IPS-18a (cell line): ENCODE results near the gene INTS1.

Experiments used
- H3K27ac ChIP-seq: one replicate; pipeline ENCODE4 v1.5.1; 2013; ENCODE audit warnings: low read length
- H3K27me3 ChIP-seq: one replicate; pipeline ENCODE4 v1.6.1; 2013; ENCODE audit warnings: mild to moderate bottlenecking, low read length; ENCODE audit not compliant: control insufficient read depth, insufficient read depth
- H3K36me3 ChIP-seq: one replicate; pipeline ENCODE4 v1.6.1; 2013; ENCODE audit warnings: low read depth, low read length; ENCODE audit not compliant: control insufficient read depth
- H3K4me1 ChIP-seq: one replicate; pipeline ENCODE4 v1.6.1; 2013; ENCODE audit warnings: low read depth, low read length; ENCODE audit not compliant: control insufficient read depth
- H3K4me3 ChIP-seq: one replicate; pipeline ENCODE4 v1.5.1; 2013; ENCODE audit warnings: low read length
- H3K9ac ChIP-seq: one replicate; pipeline ENCODE4 v1.6.1; 2013; ENCODE audit warnings: mild to moderate bottlenecking, low read length, moderate library complexity
- H3K9me3 ChIP-seq: one replicate; pipeline ENCODE4 v1.6.1; 2013; ENCODE audit warnings: low read depth, low read length; ENCODE audit not compliant: control insufficient read depth

INTS1 gene, protein sequence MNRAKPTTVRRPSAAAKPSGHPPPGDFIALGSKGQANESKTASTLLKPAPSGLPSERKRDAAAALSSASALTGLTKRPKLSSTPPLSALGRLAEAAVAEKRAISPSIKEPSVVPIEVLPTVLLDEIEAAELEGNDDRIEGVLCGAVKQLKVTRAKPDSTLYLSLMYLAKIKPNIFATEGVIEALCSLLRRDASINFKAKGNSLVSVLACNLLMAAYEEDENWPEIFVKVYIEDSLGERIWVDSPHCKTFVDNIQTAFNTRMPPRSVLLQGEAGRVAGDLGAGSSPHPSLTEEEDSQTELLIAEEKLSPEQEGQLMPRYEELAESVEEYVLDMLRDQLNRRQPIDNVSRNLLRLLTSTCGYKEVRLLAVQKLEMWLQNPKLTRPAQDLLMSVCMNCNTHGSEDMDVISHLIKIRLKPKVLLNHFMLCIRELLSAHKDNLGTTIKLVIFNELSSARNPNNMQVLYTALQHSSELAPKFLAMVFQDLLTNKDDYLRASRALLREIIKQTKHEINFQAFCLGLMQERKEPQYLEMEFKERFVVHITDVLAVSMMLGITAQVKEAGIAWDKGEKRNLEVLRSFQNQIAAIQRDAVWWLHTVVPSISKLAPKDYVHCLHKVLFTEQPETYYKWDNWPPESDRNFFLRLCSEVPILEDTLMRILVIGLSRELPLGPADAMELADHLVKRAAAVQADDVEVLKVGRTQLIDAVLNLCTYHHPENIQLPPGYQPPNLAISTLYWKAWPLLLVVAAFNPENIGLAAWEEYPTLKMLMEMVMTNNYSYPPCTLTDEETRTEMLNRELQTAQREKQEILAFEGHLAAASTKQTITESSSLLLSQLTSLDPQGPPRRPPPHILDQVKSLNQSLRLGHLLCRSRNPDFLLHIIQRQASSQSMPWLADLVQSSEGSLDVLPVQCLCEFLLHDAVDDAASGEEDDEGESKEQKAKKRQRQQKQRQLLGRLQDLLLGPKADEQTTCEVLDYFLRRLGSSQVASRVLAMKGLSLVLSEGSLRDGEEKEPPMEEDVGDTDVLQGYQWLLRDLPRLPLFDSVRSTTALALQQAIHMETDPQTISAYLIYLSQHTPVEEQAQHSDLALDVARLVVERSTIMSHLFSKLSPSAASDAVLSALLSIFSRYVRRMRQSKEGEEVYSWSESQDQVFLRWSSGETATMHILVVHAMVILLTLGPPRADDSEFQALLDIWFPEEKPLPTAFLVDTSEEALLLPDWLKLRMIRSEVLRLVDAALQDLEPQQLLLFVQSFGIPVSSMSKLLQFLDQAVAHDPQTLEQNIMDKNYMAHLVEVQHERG (N-terminal part only)

DNA sequence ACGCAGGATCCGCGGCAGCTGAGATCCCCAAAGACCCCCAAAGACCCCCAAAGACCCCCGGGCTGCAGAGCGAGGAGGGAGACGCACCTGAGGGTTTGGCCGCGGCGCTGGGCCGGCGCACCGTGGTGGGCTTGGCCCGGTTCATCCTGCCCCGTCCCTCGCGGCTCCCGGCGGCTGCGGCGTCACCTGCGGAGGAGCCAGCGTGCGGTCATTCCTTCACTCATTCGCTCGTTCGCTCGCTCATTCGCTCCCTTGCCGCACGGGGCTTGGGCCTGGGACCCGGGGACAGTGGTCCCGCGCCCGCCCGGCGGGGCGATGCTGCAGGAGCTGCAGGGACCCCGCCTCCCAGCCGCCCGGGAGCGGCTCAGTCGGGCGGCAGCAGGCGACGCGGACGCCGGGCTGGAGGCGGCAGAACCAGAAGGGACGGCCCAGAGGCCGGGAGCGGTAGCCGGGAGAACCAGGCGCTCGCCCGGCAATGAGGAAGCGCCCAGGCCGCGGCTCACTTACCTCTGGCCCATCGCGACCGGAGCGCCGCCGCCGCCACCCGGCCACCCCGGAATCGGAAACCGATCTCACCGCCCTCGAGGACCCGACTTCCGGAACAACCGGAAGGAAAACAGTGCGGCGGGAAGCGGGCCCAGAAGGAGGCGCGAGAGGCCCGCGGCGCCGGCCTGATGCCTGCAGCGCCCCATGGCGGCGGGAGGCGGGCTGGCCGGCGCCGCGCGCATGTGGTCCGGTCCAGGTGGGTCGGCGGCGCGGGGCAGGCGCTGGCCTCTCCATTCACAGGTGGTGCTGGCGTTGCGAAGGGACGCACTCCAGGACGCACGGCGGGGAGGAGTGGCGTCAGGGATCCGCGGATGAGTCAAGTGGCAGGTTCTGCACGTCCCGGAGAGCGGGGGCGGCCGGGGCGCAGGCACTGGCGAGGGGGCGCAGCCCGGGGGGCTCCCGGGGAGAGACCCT lies at the start of gene INTS1:
Gene INTS1 (minus strand): TSS at position 574 of the 960 bp plus-strand sequence. CDS start 429 bp downstream, at position 145.
- H3K27ac ChIP-seq = no peak within 1 kb of the TSS

DNA sequence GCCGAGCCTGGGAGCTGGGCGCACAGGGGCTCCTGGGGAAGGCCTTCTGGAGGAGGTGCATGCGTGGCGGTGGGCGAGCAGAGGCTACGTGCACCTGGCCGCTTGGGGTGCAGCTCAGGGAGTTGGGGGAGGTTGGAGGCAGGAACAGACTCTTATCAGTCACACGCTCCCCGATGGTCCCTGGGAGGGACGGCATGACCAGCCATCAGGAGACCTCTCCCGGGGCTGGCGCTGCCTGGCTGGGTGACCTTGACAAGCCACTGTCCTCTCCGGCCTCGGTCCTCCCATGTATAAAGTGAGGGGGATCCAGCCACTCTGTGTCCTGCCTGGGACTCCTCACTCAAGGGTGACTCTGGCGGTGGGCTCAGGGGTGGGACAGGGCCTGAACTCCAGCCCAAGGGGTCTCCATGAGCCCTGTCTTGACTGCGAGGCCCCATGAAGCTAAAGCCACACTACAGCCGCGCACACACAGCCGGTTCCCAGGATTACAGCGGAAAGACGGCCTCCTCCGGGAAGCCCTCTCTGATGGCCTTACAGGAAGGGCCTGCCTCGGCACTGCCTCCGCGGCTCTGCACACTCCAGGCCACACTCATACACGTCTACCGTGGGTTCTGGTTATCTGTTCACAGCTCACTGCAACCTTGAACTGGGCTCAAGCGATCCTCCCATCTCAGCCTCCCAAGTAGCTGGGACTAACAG lies 49.5 kb upstream of the INTS1 start:
- Histone ChIP-seq H3K9me3 (no peaks in the 10 kb centered on the region), H3K9ac (no peak overlapping the region), H3K4me1 (peaks cover 8% of the 10 kb centered on the region), H3K4me3 (no peak overlapping the region), H3K36me3 (no peaks in the 10 kb centered on the region), H3K27ac (no peak overlapping the region), H3K27me3 (no peaks in the 10 kb centered on the region)

More for the DNA sequence above, at the start of gene INTS1:
- Histone ChIP-seq H3K4me3 (peak within 1 kb of the TSS; percentile 70), H3K36me3 (peaks cover 26% of the 10 kb centered on the region), H3K9ac (peak within 1 kb of the TSS; percentile 64), H3K9me3 (no peaks in the 10 kb centered on the region), H3K4me1 (peaks cover 7% of the 10 kb centered on the region), H3K27me3 (no peaks in the 10 kb centered on the region)

DNA sequence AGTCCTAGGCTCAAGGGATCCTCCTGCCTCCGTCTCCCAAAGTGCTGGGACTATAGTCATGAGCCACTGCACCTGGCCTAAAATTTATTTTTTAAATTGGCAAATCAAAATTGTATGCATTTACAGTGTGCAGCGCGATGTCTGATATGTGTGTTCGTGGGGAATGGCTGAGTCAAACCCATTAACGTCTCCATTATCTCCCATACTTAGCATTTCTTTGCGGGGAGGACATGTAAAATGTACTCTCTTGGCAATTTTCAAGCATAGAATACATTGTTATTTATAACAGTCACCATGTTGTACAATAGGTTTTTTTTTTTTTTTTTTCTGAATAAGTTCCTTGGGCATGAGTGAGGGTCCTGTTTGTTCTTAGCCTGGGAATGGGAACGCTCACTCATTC lies 48.0 kb upstream of the INTS1 start:
- H3K36me3 ChIP-seq = no peaks in the 10 kb centered on the region
- H3K9ac ChIP-seq = no peak overlapping the region
- peaks cover 8% of the 10 kb centered on the region for H3K4me1 ChIP-seq
- no peaks in the 10 kb centered on the region for H3K27me3 ChIP-seq
- no peak overlapping the region for H3K27ac ChIP-seq
- no peaks in the 10 kb centered on the region for H3K9me3 ChIP-seq
- no peak overlapping the region for H3K4me3 ChIP-seq

DNA sequence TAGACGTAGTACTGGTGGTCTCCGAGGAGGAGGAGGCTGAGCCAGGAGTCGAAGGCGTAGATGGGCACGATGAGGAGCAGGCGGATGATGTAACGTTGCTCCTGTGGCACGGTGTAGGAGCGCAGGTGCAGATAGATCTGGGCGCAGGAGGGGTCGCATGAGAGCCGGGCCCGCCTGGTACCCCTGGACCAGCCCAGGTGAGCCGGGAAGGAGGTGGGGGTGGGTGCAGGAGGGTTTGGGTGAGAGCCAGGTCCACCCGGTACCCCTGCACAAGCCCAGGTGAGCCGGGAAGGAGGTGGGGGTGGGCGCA lies 46.6 kb upstream of the INTS1 start:
- Histone ChIP-seq H3K27me3 (no peaks in the 10 kb centered on the region), H3K4me3 (no peak overlapping the region), H3K4me1 (peaks cover 7% of the 10 kb centered on the region), H3K9me3 (no peaks in the 10 kb centered on the region), H3K36me3 (no peaks in the 10 kb centered on the region), H3K9ac (no peak overlapping the region), H3K27ac (no peak overlapping the region)

DNA sequence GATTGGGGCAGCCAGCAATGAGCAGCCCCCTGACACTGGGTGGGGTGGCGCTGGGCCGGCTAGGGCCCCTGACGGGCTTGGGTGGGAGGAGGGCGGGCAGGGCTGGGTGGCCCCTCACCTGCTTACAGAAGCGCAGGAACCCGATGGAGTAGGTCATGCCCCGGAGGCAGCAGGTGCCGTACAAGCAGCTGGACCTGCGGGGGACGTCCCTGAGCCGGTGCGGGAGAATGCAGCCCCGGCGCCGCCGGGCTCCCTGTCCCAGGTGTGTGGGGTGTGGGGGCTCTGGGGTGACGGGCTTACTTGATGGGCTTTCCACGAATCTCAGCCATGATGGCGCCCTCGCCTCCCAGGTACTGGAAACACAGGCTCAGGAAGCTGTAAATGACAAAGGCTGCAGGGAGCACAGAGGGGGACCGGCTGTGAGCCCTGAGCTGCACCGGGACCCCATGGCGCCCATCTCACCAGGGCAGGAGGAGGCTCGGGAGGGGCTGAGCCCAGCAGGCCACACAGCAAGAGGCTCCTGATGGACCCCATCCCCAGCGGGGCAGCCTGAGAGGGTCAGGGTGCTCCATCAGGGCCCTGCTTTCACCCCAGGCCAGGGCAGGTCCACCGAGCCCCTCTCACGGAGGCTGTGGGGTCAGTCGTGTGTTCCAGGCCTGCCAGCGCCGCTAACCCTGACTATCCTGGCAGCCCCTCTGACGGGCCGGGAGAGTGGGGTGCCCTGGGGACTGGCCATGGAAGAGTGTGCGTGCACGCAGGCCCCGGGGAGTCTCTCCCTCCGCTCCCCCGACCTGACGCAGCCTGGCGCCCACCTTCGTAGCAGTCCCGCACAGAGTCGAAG lies 46.0 kb upstream of the INTS1 start:
- Histone ChIP-seq H3K9ac (no peak overlapping the region), H3K36me3 (no peaks in the 10 kb centered on the region), H3K27ac (no peak overlapping the region), H3K27me3 (no peaks in the 10 kb centered on the region), H3K9me3 (no peaks in the 10 kb centered on the region), H3K4me1 (peaks cover 1% of the 10 kb centered on the region), H3K4me3 (no peak overlapping the region)

DNA sequence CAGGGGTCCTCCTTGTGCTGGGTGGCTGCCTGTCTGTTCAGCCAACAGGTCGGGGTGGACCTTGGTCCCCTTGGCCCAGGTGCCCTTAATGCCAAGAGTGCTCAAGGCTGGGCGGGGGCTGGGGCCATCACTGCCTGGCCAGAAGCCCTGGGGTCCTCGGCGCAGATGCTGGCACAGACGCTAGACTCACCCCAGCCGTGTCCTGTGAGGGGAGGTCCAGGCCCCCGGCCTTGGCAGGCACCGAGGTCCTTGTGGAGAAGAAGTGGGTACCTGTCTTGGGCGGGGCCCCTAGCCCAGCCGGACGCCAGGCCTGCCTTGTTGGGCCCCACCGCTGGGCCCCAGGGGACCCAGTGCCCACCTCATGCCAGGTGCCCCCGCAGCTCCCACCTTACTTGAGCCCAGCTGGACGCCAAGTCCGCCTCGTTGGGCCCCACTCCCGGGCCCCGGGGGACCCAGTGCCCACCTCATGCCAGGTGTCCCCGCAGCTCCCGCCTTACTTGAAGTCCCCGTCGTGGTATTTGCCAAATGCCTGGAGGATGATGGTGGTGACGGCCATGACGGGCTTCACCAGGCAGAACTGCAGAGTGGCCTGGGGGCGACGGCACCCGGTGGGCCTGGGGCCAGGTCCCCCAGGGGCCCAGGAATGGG lies 45.3 kb upstream of the INTS1 start:
- H3K27ac ChIP-seq = no peak overlapping the region
- no peaks in the 10 kb centered on the region for H3K27me3 ChIP-seq
- no peaks in the 10 kb centered on the region for H3K9me3 ChIP-seq
- no peak overlapping the region for H3K4me3 ChIP-seq
- no peaks in the 10 kb centered on the region for H3K36me3 ChIP-seq
- H3K4me1 ChIP-seq = no peaks in the 10 kb centered on the region
- H3K9ac ChIP-seq = no peak overlapping the region

DNA sequence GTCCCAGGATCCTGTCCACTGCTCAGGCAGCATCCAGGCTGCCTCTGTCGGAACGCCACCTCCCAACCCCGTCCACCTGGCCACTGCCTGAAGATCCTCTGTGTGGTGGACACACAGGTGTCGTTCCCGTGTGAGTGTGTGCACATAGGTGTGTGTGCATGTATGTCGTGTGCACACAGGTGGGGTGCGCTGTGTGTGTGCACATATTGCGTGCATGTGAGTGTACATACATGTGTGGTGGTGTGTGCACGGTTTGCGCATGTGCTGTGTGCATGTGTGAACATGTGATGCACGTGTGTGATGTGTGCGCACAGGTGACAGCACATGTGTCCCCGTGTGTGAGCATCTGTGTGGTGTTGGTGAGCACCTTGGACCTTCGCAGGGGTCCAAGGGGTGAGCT lies 44.8 kb upstream of the INTS1 start:
- Histone ChIP-seq H3K9me3 (no peaks in the 10 kb centered on the region), H3K27ac (no peak overlapping the region), H3K27me3 (no peaks in the 10 kb centered on the region), H3K36me3 (no peaks in the 10 kb centered on the region), H3K4me3 (no peak overlapping the region), H3K9ac (no peak overlapping the region), H3K4me1 (no peaks in the 10 kb centered on the region)

DNA sequence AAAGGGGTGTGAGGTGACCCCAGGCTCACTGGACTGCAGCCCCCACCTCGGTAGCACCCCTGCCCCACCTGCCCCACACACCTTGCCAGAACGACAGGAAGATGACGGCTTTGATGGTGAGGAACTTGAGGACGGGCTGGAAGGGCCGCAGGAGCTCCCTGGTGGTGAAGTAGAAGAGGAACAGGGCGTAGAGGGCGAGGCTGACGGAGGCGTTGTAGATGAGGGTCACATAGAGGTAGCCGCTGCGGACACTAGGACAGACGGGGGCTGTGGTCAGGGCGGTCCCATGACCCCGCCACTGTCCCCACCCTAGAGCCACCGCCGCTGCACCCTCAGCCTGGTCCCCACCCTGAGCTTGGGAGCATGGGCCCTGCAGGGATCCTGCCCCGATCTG lies 44.2 kb upstream of the INTS1 start:
- Histone ChIP-seq H3K9ac (no peak overlapping the region), H3K27ac (no peak overlapping the region), H3K9me3 (no peaks in the 10 kb centered on the region), H3K4me1 (no peaks in the 10 kb centered on the region), H3K36me3 (no peaks in the 10 kb centered on the region), H3K4me3 (no peak overlapping the region), H3K27me3 (no peaks in the 10 kb centered on the region)

DNA sequence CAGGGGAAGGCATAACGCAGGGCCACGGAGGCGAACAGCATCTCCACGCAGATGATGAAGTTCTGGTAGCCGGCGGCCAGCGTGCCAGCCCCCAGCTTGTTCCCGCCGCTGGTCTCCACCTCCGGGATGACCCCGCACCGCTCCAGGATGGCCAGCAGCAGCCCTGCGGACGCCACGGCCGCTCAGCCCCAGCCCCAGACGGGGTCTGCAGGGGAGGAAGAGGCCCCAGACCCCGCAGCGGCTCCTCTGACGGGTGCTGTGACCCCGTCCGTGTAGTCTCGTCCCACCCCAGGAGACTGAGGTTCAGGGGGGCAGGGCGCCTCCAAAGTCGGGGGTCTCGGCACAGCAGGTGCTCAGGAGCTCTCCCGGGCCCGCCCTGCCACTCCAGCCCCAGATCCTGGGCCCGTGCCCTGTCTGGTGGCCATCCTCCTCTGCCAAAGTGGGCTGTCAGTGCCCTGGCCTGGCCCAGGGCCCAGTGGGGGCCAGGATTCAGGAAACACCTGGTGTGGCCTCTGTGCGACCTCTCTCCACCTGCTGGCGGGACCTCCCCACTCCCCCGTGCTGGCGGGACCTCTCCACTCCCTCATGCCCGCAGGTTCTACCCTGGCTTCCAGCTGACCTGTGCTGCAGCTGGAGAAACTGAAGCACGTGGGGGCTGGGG lies 43.7 kb upstream of the INTS1 start:
- Histone ChIP-seq H3K9me3 (no peaks in the 10 kb centered on the region), H3K4me3 (no peak overlapping the region), H3K27ac (no peak overlapping the region), H3K4me1 (no peaks in the 10 kb centered on the region), H3K9ac (no peak overlapping the region), H3K36me3 (no peaks in the 10 kb centered on the region), H3K27me3 (no peaks in the 10 kb centered on the region)
